Loucy (cell line): ENCODE data around the gene PRR5.

Source experiments
- H2AFZ ChIP-seq: fragments of 200-600 bp; sonication (generic); 2 replicates; pipeline ENCODE4 v1.6.0; 2016; ENCODE audit warnings: antibody characterized with exemption, mild to moderate bottlenecking, low read length, moderate library complexity
- H3F3A ChIP-seq: fragments of 200-600 bp; 2 replicates; pipeline ENCODE4 v1.6.0; 2016; ENCODE audit warnings: antibody characterized with exemption, low read depth, mild to moderate bottlenecking
- H3K27me3 ChIP-seq: fragments of 200-600 bp; sonication (generic); 2 replicates; pipeline ENCODE4 v1.6.1; 2014; ENCODE audit warnings: low read length, mild to moderate bottlenecking; ENCODE audit not compliant: insufficient read depth, poor library complexity, severe bottlenecking
- H3K36me3 ChIP-seq: fragments of 200-600 bp; sonication (generic); 2 replicates; pipeline ENCODE4 v1.6.1; 2016; ENCODE audit warnings: low read length; ENCODE audit not compliant: insufficient read depth
- H3K4me1 ChIP-seq: fragments of 200-600 bp; sonication (generic); 2 replicates; pipeline ENCODE4 v1.5.1; 2014; ENCODE audit warnings: low read length, mild to moderate bottlenecking; ENCODE audit not compliant: insufficient read depth, poor library complexity, severe bottlenecking
- H3K4me2 ChIP-seq: fragments of 200-600 bp; sonication (generic); 2 replicates; pipeline ENCODE4 v1.6.0; 2014; ENCODE audit warnings: antibody characterized with exemption, low read length, low read depth, mild to moderate bottlenecking; ENCODE audit not compliant: poor library complexity, severe bottlenecking
- H3K4me3 ChIP-seq: fragments of 200-600 bp; sonication (generic); 2 replicates; pipeline ENCODE4 v1.5.1; 2014; ENCODE audit warnings: low read length, mild to moderate bottlenecking, mixed read lengths; ENCODE audit not compliant: poor library complexity, severe bottlenecking
- H3K79me2 ChIP-seq: fragments of 200-600 bp; sonication (generic); 2 replicates; pipeline ENCODE4 v1.6.1; 2014; ENCODE audit warnings: low read length; ENCODE audit not compliant: insufficient read depth
- H3K9ac ChIP-seq: fragments of 200-600 bp; sonication (generic); 2 replicates; pipeline ENCODE4 v1.6.0; 2014; ENCODE audit warnings: mild to moderate bottlenecking, low read depth, low read length, moderate library complexity; ENCODE audit not compliant: poor library complexity, severe bottlenecking
- H3K9me2 ChIP-seq: fragments of 200-600 bp; sonication (generic); replicated peaks from 2 replicates; pipeline ENCODE4 v1.6.1; 2016; ENCODE audit warnings: low read depth, low read length, mixed read lengths
- H3K9me3 ChIP-seq: fragments of 200-600 bp; sonication (generic); 2 replicates; pipeline ENCODE4 v1.6.1; 2014; ENCODE audit warnings: mild to moderate bottlenecking, antibody characterized with exemption, low read length, low read depth; ENCODE audit not compliant: insufficient read depth
- H4K20me1 ChIP-seq: fragments of 200-600 bp; sonication (generic); 2 replicates; pipeline ENCODE4 v1.6.0; 2014; ENCODE audit warnings: antibody characterized with exemption, low read length, mild to moderate bottlenecking; ENCODE audit not compliant: insufficient read depth, poor library complexity, severe bottlenecking
- CTCF ChIP-seq: fragments of 200-600 bp; sonication (generic); conservative IDR thresholded peaks from 2 replicates; pipeline ENCODE4 v1.5.1; 2014; ENCODE audit warnings: mild to moderate bottlenecking, antibody characterized with exemption, low read length
- EZH2phosphoT487 ChIP-seq: fragments of 200-600 bp; IDR thresholded peaks from 2 replicates; pipeline ENCODE4 v1.6.1; 2018; ENCODE audit warnings: antibody characterized with exemption, mild to moderate bottlenecking, moderate library complexity, borderline replicate concordance

The PRR5 gene

DNA sequence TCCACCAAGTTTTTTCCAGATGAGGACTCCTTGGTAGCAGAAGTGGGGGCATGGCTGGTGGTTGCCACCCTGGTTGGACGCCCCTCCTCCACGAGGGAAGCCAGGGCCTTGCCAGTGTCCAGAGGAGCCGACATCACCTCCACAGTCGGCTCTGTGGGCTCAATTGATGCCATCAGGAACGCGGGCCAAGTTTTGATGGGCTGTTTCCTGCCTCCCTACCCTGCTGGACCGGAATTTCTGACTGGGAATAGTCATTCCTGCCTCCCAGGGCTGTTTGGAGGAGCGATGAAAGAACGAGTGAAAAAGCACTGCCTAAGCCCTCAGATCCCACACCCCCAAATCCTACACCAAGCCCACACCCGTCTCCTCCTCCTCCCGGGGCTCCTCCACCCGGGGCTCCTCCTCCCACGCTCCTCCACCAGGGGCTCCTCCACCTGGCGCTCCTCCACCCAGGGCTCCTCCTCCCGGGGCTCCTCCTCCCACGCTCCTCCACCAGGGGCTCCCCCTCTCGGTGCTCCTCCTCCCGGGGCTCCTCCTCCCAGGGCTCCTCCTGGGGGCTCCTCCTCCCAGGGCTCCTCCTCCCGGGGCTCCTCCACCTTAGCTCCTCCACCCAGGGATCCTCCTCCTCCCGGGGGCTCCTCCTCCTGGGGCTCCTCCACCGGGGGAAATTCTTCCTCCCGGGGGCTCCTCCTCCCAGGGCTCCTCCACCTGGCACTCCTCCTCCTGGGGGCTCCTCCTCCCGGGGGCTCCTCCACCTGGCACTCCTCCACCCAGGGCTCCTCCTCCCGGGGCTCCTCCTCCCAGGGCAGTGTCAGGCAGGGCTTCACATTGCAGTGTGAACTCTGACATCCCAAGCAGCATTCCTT lies 10.0 kb upstream of the PRR5 start:
- no peak overlapping the region for H2AFZ ChIP-seq
- no peaks in the 10 kb centered on the region for H3K4me1 ChIP-seq
- no peaks in the 10 kb centered on the region for H4K20me1 ChIP-seq
- no peaks in the 10 kb centered on the region for H3K36me3 ChIP-seq
- H3K4me3 ChIP-seq = no peak overlapping the region
- H3K4me2 ChIP-seq = no peak overlapping the region
- TF ChIP-seq EZH2phosphoT487 (no peak), CTCF (no peak)
- no peaks in the 10 kb centered on the region for H3K9me3 ChIP-seq
- no peaks in the 10 kb centered on the region for H3K79me2 ChIP-seq
- no peak overlapping the region for H3K9ac ChIP-seq
- no peaks in the 10 kb centered on the region for H3K27me3 ChIP-seq
- no peaks in the 10 kb centered on the region for H3F3A ChIP-seq
- H3K9me2 ChIP-seq = no peaks in the 10 kb centered on the region

GRCh38 chr22:44692662-44693007 lies 9.4 kb upstream of the PRR5 start:
- H3K4me1 ChIP-seq = no peaks in the 10 kb centered on the region
- no peak overlapping the region for H2AFZ ChIP-seq
- TF ChIP-seq CTCF = no peak
- no peak for TF ChIP-seq EZH2phosphoT487
- H3K9me2 ChIP-seq = no peaks in the 10 kb centered on the region
- no peak overlapping the region for H3K4me3 ChIP-seq
- H3K9me3 ChIP-seq = no peaks in the 10 kb centered on the region
- no peak overlapping the region for H3K4me2 ChIP-seq
- H3K36me3 ChIP-seq = no peaks in the 10 kb centered on the region
- H3K79me2 ChIP-seq = no peaks in the 10 kb centered on the region
- no peaks in the 10 kb centered on the region for H4K20me1 ChIP-seq
- H3F3A ChIP-seq = no peaks in the 10 kb centered on the region
- H3K27me3 ChIP-seq = no peaks in the 10 kb centered on the region
- H3K9ac ChIP-seq = no peak overlapping the region

GRCh38 chr22:44693145-44693544 lies 8.9 kb upstream of the PRR5 start:
- no peaks in the 10 kb centered on the region for H3K4me1 ChIP-seq
- H3K9me3 ChIP-seq = no peaks in the 10 kb centered on the region
- no peaks in the 10 kb centered on the region for H3K9me2 ChIP-seq
- no peaks in the 10 kb centered on the region for H3K79me2 ChIP-seq
- H3K4me3 ChIP-seq = no peak overlapping the region
- no peaks in the 10 kb centered on the region for H3K36me3 ChIP-seq
- H3K9ac ChIP-seq = no peak overlapping the region
- H4K20me1 ChIP-seq = no peaks in the 10 kb centered on the region
- no peaks in the 10 kb centered on the region for H3F3A ChIP-seq
- no peak overlapping the region for H3K4me2 ChIP-seq
- H3K27me3 ChIP-seq = no peaks in the 10 kb centered on the region
- no peak overlapping the region for H2AFZ ChIP-seq
- TF ChIP-seq EZH2phosphoT487 = no peak
- TF ChIP-seq CTCF = no peak
